MG63 (cell line): Measurements from ENCODE around the gene PPL. TPM values are rescaled to one million over a fixed set of nuclear protein-coding genes. Genes with fewer than 3 reads are reported as not detected.

Experiments used
- DNase-seq: peaks from one replicate; pipeline ENCODE4 v3.0.0-alpha.2; 2020
- H3K27me3 ChIP-seq: fragments of 250-450 bp; sonication (Bioruptor Pico); 2 replicates; pipeline ENCODE4 v1.5.1; 2020; ENCODE audit warnings: mild to moderate bottlenecking, moderate library complexity
- H3K36me3 ChIP-seq: fragments of 250-450 bp; sonication (Bioruptor Pico); 2 replicates; pipeline ENCODE4 v1.5.1; 2020; ENCODE audit warnings: mild to moderate bottlenecking, moderate library complexity
- H3K4me3 ChIP-seq: fragments of 250-450 bp; sonication (Bioruptor Pico); 2 replicates; pipeline ENCODE4 v1.5.1; 2020; ENCODE audit warnings: mild to moderate bottlenecking, moderate library complexity
- H3K9me3 ChIP-seq: fragments of 250-450 bp; sonication (Bioruptor Pico); 2 replicates; pipeline ENCODE4 v1.5.1; 2020; ENCODE audit warnings: mild to moderate bottlenecking, moderate library complexity
- total RNA-seq: library from RNA; depleted of rRNA; stranded (reverse); fragments of >200 nt; shearing (Covaris generic); gene quantifications from 2 replicates; pipeline ENCODE4 v1.2.3, GENCODE V29; 2014; ENCODE audit warnings: low replicate concordance

PPL gene
- total RNA-seq, 1 experiment from 2014 or later, result 0.36 TPM

DNA sequence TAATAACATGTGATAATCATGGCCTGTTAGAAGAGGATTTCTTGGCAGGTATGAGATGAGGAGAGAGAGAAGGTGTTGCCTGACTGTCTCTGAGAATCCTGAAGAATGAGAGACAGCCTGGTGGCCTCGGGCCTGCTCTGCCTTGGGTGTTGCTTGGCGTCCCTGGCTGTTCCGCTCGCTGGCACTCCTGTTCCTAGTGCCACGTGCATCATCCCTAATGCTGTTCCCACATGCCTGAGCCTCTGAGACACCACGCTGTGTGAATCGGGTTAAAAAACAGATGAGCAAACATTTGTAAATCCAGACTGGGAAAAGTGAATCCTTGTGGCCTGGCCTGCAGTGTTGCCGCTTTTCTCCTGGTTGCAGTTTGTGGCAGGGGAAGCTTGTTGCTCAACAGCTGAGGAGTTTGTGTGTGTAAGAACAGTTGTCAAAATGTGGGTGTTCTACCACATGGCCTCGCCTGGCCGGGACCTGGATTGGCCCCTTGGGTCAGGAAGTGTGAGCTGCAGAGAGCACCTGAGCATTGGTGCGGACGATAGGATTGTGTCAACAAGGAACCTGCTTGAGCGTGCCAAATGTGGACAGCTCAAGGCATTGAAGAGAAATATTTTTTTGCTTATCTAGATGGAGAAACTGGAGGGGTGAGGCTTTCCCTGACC lies 67.7 kb downstream of the PPL start:
- no peak overlapping the region for H3K4me3 ChIP-seq
- H3K9me3 ChIP-seq, result no peaks in the 10 kb centered on the region
- no peaks in the 10 kb centered on the region for H3K27me3 ChIP-seq
- no peak for DNase-seq
- H3K36me3 ChIP-seq, result peaks cover 86% of the 10 kb centered on the region

DNA sequence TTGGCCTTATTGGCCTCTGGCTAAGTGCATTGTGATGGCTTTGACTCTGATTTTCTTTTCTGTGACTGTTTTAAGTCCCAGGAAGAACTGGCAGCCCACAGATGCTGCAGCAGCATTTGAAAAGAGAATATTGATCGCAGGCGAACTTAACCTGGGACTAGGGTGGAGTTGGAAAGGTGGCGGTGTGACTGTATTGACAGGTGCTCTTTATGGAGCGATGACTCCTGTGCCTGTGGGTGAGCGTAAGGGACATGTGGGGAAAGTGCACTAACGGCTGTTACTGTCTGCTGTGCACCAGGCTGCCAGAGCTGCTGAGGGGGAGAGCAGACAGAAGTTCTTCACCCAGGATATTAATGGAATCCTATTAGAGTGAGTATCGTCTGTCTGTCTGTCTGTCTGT lies 68.4 kb downstream of the PPL start:
- H3K36me3 ChIP-seq, result peaks cover 83% of the 10 kb centered on the region
- H3K27me3 ChIP-seq, result no peaks in the 10 kb centered on the region
- DNase-seq, result no peak
- H3K9me3 ChIP-seq, result no peaks in the 10 kb centered on the region
- no peak overlapping the region for H3K4me3 ChIP-seq

DNA sequence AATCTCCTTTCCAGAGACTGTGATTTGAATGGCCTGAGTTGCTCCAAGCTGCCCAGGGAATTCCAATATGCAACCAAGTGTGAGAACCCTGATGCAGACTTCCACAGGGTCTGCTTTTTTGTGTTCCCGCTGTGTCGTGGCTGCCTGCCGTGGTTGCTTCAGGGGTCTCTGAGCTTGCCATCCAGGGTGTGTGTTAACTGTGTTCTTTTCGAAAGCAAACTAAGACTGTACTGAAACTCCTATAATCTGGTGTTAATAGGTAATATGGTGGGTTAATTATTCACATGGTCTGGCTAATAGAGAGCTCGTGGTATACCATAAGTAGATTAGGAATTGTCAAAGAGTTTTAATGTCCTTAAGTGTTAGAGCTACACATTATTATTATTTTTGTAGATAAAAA lies 68.9 kb downstream of the PPL start:
- H3K4me3 ChIP-seq, result no peak overlapping the region
- H3K36me3 ChIP-seq, result peaks cover 82% of the 10 kb centered on the region
- no peak for DNase-seq
- H3K27me3 ChIP-seq, result no peaks in the 10 kb centered on the region
- H3K9me3 ChIP-seq, result no peaks in the 10 kb centered on the region

DNA sequence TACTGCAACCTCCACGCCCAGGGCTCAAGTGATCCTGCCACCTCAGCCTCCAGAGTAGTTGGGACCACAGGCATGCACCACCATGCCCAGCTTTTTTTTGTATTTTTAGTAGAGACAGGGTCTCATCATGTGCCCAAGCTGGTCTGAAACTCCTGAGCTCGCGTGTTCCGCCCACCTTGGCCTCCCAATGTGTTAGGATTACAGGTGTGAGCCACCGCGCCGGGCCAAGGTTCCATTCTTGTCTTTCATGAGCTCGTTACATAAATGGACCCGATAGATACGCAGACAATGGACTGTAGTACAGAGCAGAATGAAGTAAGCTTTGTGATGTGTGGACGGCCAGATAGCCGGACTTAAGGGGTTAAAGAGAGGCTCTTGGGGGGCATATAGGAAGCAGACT lies 70.4 kb downstream of the PPL start:
- Histone ChIP-seq H3K36me3 (peaks cover 84% of the 10 kb centered on the region), H3K27me3 (no peaks in the 10 kb centered on the region), H3K4me3 (no peak overlapping the region), H3K9me3 (no peaks in the 10 kb centered on the region)
- no peak for DNase-seq

DNA sequence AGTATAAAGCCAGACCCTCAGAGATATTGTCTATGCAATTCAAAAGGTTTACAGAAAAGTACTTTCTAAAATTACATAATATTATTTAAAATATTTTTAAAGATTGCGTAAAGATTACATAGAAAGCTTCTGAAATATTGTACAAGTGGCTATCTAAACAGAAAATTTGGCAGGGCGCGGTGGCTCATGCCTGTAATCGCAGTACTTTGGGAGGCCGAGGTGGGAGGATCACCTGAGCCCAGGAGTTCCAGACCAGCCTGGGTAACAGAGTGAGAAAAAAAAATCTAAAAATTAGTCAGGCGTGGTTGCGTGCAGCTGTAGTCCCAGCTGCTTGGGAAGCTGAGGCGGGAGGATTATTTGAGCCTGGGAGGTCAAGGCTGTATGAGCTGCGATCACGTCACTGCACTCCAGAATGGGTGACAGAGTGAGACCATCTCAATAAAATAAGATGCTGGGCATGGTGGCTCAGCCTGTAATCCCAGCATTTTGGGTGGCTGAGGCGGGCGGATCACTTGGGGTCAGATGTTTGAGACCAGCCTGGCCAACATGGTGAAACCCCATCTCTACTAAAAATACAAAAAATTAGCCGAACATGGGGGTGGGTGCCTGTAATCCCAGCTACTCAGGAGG lies 71.6 kb downstream of the PPL start:
- DNase-seq, result no peak
- Histone ChIP-seq H3K4me3 (no peak overlapping the region), H3K9me3 (no peaks in the 10 kb centered on the region), H3K27me3 (no peaks in the 10 kb centered on the region), H3K36me3 (peaks cover 86% of the 10 kb centered on the region)

DNA sequence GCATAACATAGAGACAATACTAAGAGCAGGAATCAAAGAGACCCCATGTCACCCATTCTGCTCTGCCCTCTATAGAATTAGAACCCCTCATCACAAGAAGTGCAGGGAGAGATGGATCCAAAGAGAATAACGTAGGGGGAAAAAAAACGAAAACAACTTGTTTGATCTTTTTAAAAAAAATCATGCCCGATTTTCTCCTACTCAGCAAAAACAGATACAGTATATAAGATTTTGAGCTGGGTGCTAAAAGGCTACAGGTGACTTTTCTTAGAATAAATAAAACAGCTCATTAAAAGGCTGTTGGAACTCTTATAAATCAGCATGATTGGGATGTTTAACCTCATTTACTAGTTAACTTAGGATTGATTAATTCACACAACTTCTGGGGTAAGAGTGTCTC lies 72.2 kb downstream of the PPL start:
- Histone ChIP-seq H3K36me3 (peaks cover 86% of the 10 kb centered on the region), H3K4me3 (no peak overlapping the region), H3K9me3 (no peaks in the 10 kb centered on the region), H3K27me3 (no peaks in the 10 kb centered on the region)
- no peak for DNase-seq

DNA sequence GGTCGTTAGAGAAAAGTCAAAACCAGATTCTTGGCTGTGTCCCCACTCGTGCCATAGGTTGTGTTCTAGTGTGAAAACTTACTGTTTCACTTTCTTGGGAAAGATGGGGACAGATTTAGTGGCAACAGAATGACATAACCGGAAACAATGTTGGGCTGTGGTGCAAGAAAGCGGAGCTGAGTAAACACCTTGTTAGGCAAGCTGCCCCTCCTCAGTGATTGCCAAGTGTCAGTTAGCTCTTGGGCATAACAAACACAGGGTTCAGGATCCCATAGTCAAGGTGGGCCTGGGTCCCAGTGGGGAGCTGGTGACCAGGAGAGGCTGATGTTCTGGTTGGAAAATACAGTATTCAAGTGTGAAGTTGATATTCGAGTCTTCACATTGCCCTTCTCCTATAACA lies 74.3 kb downstream of the PPL start:
- Histone ChIP-seq H3K4me3 (no peak overlapping the region), H3K36me3 (peaks cover 87% of the 10 kb centered on the region), H3K9me3 (no peaks in the 10 kb centered on the region), H3K27me3 (no peaks in the 10 kb centered on the region)
- no peak for DNase-seq

DNA sequence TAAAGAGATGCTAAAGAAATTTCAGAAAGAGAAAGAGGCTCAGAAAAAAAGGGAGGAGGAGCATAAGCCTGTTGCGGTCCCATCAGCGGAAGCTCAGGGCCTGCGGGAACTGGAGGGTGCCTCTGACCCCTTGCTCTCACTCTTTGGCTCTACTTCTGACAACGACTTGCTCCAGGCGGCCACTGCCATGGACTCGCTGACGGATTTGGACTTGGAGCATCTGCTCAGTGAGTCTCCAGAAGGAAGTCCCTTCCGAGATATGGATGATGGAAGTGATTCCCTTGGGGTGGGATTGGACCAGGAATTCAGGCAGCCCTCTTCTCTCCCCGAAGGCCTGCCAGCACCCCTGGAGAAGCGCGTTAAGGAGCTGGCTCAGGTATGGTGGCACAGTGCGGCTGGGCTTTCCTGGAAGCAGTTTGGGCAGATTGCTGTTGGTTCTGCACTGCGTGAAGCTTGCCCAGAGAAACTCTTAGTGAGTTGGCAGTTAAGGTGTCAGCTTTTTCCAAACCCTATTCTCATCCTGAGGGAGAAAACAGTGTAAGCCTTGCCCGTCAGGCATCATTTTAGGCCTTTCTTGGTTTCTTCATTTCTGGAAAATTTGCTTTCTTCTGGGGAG lies 76.1 kb downstream of the PPL start:
- Histone ChIP-seq H3K27me3 (no peaks in the 10 kb centered on the region), H3K36me3 (peaks cover 88% of the 10 kb centered on the region), H3K4me3 (no peak overlapping the region), H3K9me3 (no peaks in the 10 kb centered on the region)
- no peak for DNase-seq

DNA sequence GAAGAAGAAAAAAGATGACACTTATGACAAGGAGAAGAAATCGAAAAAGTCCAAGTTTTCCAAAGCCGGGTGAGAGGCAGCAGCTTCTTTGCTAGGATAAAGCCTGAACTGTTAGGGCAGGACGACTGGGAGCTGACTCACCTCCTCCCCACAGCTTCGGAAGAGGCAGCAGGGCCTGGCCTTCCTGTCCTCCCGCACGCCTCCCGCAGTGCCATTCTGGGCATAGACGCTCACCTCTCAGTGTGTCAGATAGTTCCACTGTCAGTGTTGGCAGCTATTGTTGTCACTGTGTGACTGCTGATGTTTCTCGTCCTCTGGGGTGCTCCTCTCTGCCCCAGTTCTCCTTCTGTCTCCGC lies 77.1 kb downstream of the PPL start:
- H3K9me3 ChIP-seq, result no peaks in the 10 kb centered on the region
- no peak for DNase-seq
- H3K27me3 ChIP-seq, result no peaks in the 10 kb centered on the region
- no peak overlapping the region for H3K4me3 ChIP-seq
- H3K36me3 ChIP-seq, result peaks cover 91% of the 10 kb centered on the region

DNA sequence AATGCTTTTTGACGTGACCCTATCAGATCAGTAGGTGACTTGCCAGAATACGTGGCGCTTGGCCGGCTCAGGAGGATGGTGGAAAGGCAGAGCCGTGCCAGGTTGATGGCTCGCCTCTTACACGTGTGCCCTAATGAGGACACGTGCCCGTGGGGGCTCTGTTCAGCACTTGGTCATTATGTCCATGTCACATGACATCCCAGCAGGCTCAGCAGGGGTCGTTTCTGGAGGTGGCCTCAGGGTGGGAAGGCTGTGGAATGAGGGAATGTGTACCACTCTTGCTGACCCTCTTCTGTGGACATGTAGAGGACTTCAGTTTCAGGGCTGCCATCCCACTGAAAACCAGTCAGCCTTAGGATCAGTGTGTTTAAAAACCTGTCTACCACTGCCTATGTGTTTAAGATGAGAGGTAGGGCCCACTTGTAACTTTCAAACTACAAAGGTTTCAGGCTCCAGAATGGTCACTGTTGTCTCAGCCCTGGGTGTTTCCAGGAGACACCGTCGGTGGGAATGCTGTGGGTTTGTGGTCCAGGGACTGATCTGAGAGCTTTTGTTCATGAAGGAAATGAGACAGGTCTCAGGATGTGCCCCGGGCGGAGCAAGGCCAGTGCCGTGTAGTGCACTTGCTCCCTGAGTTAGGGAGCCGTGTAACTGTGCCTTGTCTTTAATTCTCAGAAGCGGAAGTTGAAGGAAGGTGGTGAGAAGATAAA lies 77.6 kb downstream of the PPL start:
- no peak for DNase-seq
- Histone ChIP-seq H3K27me3 (no peaks in the 10 kb centered on the region), H3K36me3 (peaks cover 90% of the 10 kb centered on the region), H3K9me3 (no peaks in the 10 kb centered on the region), H3K4me3 (no peak overlapping the region)

DNA sequence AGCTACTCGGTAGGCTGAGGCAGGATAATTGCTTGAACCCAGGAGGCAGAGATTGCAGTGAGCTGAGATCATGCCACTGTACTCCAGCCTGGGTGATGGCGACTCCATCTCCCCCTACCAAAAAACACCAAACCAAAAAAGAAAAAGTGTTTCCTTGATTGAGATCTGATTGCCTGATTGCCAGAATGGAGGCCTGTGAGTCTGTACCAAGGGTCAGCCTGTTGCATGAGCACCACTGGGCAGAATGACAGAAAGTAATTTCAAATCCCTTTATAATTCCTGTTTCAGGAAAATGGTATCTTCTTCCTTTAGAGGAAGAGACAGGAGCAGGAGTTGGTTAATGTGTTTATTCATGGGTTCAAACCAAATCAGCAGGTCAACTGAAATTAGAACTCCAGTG lies 81.1 kb downstream of the PPL start:
- no peaks in the 10 kb centered on the region for H3K27me3 ChIP-seq
- no peaks in the 10 kb centered on the region for H3K9me3 ChIP-seq
- H3K36me3 ChIP-seq, result peaks cover 72% of the 10 kb centered on the region
- DNase-seq, result no peak
- H3K4me3 ChIP-seq, result no peak overlapping the region

DNA sequence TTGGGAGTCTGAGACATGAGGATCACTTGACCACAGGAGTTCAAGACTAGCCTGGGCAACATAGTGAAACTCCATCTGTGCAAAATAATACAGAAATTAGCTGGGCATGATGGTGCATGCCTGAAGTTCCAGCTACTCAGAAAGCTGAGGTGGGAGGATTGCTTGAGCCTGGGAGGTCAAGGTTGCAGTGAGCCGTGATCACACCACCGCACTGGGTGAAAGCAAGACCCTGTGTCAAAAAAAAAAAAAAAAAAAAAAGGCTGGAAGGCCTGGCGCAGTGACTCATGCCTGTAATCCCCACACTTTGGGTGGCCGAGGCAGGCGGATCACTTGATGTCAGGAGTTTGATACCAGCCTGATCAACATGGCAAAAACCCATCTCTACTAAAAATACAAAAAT lies 81.6 kb downstream of the PPL start:
- peaks cover 71% of the 10 kb centered on the region for H3K36me3 ChIP-seq
- no peak overlapping the region for H3K4me3 ChIP-seq
- H3K9me3 ChIP-seq, result no peaks in the 10 kb centered on the region
- no peaks in the 10 kb centered on the region for H3K27me3 ChIP-seq
- DNase-seq, result no peak

DNA sequence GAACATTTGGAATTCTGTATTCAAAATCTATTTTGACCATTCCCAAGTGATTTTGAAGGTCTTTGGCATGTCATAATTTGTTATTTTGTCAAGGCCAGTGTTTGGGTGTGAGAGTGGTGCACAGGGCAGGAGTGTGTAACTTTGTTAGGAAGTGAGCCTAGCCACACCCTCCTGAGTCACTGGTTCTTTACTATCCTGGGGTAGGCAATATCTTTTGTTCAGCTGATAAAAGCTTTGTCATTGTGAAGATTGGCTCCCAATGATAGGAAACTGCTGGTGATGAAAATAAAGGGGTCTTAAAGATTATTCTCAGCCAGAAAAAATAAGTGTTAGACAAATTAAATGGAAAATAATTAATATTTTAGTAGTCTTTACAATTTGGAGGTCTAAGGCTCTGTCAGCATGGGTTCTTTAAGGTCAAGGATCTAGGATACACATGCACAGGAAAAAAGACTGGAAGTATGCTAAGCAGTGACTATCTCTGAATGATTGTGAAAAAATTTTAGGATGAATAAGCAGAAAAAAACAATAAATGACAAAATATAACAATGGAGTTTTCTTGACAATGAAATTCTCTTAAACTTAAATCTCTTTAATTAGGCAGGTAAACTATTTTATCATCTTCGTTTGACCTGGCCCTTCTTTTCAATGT lies 84.6 kb downstream of the PPL start:
- Histone ChIP-seq H3K36me3 (peaks cover 45% of the 10 kb centered on the region), H3K9me3 (no peaks in the 10 kb centered on the region), H3K27me3 (no peaks in the 10 kb centered on the region), H3K4me3 (no peak overlapping the region)
- peak; percentile 35 for DNase-seq

DNA sequence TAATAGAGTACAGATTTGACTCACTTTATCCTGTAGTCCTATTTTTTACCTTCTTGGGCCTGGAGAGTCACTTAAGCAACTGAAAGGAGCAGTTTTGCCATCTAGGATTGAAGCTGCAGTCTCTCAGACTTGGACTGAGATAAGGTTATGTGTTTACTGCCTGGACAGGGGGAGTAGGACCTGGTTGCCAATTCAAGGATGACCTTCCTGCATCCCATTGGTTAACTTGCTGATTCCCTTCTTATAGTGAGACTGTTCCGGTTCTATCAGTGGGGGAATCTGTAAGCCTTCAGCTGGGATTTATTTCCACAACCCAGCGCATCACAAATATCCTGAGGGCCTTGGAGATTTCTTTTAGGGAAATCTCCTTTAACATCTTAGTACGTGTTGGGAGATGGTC lies 86.7 kb downstream of the PPL start:
- DNase-seq, result no peak

DNA sequence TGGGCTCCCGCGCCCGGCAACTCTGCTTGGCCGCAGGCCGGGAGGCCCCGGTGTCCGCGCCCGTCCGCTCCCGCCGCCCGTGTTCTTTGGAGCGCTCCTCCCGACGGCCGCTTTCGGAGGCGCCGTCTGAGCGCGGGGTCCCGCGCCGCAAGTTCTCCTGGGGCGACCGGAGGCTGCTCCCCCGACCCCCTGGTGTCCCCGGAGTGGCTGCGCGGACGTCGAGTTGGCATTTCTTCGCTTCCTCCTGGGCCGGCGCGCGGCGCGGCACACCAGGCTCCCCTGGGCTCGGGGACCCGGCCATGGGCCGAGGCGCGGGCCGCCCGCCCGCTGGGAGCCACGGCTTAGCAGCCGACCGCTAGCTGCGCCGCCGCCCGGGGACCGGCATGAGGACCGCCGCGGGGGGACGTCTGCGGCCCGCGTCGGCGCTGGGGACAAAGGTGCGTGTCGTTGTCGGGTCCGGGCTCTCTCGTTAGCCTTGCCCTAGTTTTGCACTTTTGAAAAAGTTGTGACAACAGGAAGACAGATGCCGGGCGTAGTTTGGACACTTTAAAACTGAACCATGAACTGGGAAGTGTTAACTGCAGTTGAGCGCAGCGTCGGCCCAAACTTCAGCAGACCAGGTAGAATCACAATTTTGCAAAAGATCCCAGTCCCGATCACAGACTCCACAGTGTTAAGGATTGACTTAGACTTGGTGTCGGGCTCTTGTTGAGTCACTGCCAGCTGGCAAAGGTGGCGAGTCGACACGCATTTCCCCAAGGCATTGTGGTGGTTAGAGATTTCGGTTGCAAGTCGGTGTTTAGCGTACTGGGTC lies 89.0 kb downstream of the PPL start:
- DNase-seq, result peak; percentile 73
- Histone ChIP-seq H3K27me3 (no peaks in the 10 kb centered on the region), H3K36me3 (peaks cover 44% of the 10 kb centered on the region), H3K4me3 (peak overlapping the region; percentile 82), H3K9me3 (no peaks in the 10 kb centered on the region)

More for the DNA sequence above, 86.7 kb downstream of the PPL start:
- H3K4me3 ChIP-seq, result no peak overlapping the region
- peaks cover 42% of the 10 kb centered on the region for H3K36me3 ChIP-seq
- H3K9me3 ChIP-seq, result no peaks in the 10 kb centered on the region
- no peaks in the 10 kb centered on the region for H3K27me3 ChIP-seq
